ENCODE results near the gene OPN4. TPM values are rescaled to one million over a fixed set of nuclear protein-coding genes. Genes with fewer than 3 reads are reported as not detected.

Gene OPN4
- total RNA-seq, 1 experiment from 2014 or later, result not detected

DNA sequence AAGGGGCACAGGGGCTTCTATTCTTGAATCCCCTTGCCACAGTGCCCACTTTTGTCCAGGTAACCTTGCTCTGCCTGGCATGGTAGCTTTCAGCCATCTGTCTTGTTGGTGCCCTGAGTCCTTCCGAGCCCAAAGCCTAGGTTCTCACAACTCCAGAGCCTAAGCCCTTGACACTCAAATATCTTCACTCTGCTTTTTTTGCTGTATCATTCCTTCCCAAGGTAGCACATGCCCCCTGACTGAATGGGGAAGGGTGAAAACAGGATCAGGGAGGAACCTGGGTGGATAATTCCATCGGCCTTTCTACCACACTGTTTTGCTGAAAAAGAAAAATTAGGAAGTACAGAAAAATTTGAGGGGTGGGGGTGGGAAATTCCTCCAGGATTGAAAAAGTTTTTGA is 51.6 kb downstream of the OPN4 start:
- BruUV-seq (replicated peaks), result no TSS peak
- Mint-ChIP-seq H3K27me3 (ENCODE audit: insufficient read depth, unreplicated experiment) (no peaks in the 10 kb centered on the region), H3K4me3 (ENCODE audit: unreplicated experiment) (no peak overlapping the region), H3K4me1 (ENCODE audit: insufficient read depth, unreplicated experiment) (peaks cover 3% of the 10 kb centered on the region), H3K9me3 (ENCODE audit: unreplicated experiment) (no peaks in the 10 kb centered on the region), H3K36me3 (ENCODE audit: insufficient read depth, unreplicated experiment) (peaks cover 5% of the 10 kb centered on the region), H3K27ac (ENCODE audit: low read depth, unreplicated experiment) (no peak overlapping the region)
- TF ChIP-seq, protein P1, sequence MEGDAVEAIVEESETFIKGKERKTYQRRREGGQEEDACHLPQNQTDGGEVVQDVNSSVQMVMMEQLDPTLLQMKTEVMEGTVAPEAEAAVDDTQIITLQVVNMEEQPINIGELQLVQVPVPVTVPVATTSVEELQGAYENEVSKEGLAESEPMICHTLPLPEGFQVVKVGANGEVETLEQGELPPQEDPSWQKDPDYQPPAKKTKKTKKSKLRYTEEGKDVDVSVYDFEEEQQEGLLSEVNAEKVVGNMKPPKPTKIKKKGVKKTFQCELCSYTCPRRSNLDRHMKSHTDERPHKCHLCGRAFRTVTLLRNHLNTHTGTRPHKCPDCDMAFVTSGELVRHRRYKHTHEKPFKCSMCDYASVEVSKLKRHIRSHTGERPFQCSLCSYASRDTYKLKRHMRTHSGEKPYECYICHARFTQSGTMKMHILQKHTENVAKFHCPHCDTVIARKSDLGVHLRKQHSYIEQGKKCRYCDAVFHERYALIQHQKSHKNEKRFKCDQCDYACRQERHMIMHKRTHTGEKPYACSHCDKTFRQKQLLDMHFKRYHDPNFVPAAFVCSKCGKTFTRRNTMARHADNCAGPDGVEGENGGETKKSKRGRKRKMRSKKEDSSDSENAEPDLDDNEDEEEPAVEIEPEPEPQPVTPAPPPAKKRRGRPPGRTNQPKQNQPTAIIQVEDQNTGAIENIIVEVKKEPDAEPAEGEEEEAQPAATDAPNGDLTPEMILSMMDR (IDR thresholded peaks at IDR 0.05; ENCODE audit: unreplicated experiment), result no peak
- CTCF ChIA-PET, result interaction anchor here (0.9 kb wide), 1 partner anchor 21 kb away, joined by 3 read pairs; no protein-coding TSS in a partner anchor
- intact Hi-C loops (cut with micrococcal nuclease), result no loop called here
- DNase-seq (ENCODE audit: unreplicated experiment), result no peak
- POLR2A ChIA-PET, result interaction anchor here (0.6 kb wide), 1 partner anchor 441 kb away, joined by 3 read pairs; no protein-coding TSS in a partner anchor

DNA sequence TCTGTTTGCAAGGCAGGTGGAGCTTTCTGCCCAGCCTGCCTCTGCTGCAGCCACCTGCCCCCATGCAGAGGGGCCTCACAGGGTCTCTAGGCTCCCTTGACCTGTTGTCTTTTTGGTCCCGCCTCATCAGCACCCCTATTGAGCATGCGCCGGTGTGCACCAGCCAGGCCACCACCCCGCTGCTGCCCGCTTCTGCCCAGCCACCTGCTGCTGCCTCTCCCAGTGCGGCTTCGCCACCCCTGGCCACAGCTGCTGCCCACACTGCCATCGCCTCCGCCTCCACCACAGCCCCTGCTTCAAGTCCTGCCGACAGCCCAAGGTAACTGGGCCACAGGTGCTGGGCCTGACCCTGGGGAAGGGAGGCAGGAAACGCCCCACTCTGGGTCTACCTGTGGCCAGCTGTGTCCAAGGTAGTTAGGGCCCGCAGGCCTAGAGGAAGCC is 52.1 kb downstream of the OPN4 start:
- Mint-ChIP-seq H3K27me3 (ENCODE audit: insufficient read depth, unreplicated experiment) (no peaks in the 10 kb centered on the region), H3K4me1 (ENCODE audit: insufficient read depth, unreplicated experiment) (peaks cover 5% of the 10 kb centered on the region), H3K36me3 (ENCODE audit: insufficient read depth, unreplicated experiment) (peaks cover 5% of the 10 kb centered on the region), H3K9me3 (ENCODE audit: unreplicated experiment) (no peaks in the 10 kb centered on the region), H3K27ac (ENCODE audit: low read depth, unreplicated experiment) (no peak overlapping the region), H3K4me3 (ENCODE audit: unreplicated experiment) (no peak overlapping the region)
- CTCF ChIA-PET, result interaction anchor here (0.9 kb wide), 1 partner anchor 22 kb away, joined by 3 read pairs; no protein-coding TSS in a partner anchor
- no TSS peak for BruUV-seq (replicated peaks)
- POLR2A ChIA-PET, result interaction anchor here (0.6 kb wide), 1 partner anchor 442 kb away, joined by 3 read pairs; no protein-coding TSS in a partner anchor
- TF ChIP-seq, protein P1 (IDR thresholded peaks at IDR 0.05; ENCODE audit: unreplicated experiment), result no peak
- intact Hi-C loops (cut with micrococcal nuclease), result no loop called here
- DNase-seq (ENCODE audit: unreplicated experiment), result no peak

DNA sequence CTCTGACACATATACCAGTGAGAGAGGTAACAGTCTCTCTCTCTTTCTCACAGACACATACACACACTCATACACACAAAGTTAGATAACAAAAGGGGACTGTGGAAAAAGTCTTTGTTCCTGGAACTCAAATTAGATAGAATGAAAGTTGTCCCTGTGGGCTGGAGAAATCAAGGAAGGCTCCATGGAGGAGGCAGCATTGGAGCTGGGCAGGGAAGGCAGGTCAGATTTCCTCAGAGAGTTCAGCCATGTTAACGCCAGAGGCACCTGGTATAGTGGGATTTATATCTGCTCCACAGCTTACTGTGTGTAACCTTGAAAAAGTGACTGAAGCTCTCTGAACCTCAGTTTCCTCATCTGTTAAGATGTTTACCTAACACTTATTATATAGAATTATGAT is 52.6 kb downstream of the OPN4 start:
- CTCF ChIA-PET, result no interaction called here
- Mint-ChIP-seq H3K4me3 (ENCODE audit: unreplicated experiment) (no peak overlapping the region), H3K4me1 (ENCODE audit: insufficient read depth, unreplicated experiment) (peaks cover 5% of the 10 kb centered on the region), H3K27me3 (ENCODE audit: insufficient read depth, unreplicated experiment) (no peaks in the 10 kb centered on the region), H3K9me3 (ENCODE audit: unreplicated experiment) (no peaks in the 10 kb centered on the region), H3K27ac (ENCODE audit: low read depth, unreplicated experiment) (no peak overlapping the region), H3K36me3 (ENCODE audit: insufficient read depth, unreplicated experiment) (peaks cover 5% of the 10 kb centered on the region)
- TF ChIP-seq, protein P1 (IDR thresholded peaks at IDR 0.05; ENCODE audit: unreplicated experiment), result no peak
- intact Hi-C loops (cut with micrococcal nuclease), result no loop called here
- DNase-seq (ENCODE audit: unreplicated experiment), result no peak
- no TSS peak for BruUV-seq (replicated peaks)
- POLR2A ChIA-PET, result no interaction called here

DNA sequence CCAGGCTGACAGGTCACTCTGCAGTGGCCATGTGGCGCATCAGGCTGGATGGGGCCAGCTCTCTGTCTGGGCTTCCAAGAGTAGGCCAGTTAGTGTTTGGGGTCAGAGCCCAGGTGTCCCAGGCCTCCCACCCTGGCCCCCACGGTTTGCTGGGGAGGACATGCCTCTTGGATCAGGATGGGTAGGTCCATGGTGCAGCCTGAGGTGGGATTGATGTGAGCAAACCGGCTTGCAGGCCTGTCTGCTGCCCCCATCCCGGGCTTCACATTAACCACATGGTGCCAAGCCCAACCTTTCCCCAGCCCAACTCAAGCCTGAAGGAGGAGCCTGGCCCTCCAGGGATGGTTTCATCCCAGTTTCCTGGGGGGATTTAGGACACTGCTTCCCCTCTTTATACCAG is 53.2 kb downstream of the OPN4 start:
- Mint-ChIP-seq H3K4me1 (ENCODE audit: insufficient read depth, unreplicated experiment) (peaks cover 5% of the 10 kb centered on the region), H3K9me3 (ENCODE audit: unreplicated experiment) (no peaks in the 10 kb centered on the region), H3K27ac (ENCODE audit: low read depth, unreplicated experiment) (no peak overlapping the region), H3K27me3 (ENCODE audit: insufficient read depth, unreplicated experiment) (no peaks in the 10 kb centered on the region), H3K36me3 (ENCODE audit: insufficient read depth, unreplicated experiment) (peaks cover 5% of the 10 kb centered on the region), H3K4me3 (ENCODE audit: unreplicated experiment) (no peak overlapping the region)
- intact Hi-C loops (cut with micrococcal nuclease), result no loop called here
- ChIA-PET CTCF (interaction anchor here (0.8 kb wide), 1 partner anchor 191 kb away, joined by 5 read pairs; no protein-coding TSS in a partner anchor), POLR2A (interaction anchor here (0.5 kb wide), 1 partner anchor 183 kb away, joined by 3 read pairs; no protein-coding TSS in a partner anchor)
- BruUV-seq (replicated peaks), result no TSS peak
- TF ChIP-seq, protein P1 (IDR thresholded peaks at IDR 0.05; ENCODE audit: unreplicated experiment), result no peak
- no peak for DNase-seq (ENCODE audit: unreplicated experiment)
